GM21576 (cell line): ENCODE results near the gene ITGA4.

ENCODE experiments used
- ATAC-seq: cut with Tn5 transposase; IDR thresholded peaks from one replicate; pipeline ENCODE4 v1.9.1; 2021; ENCODE audit warnings: mild to moderate bottlenecking, moderate library complexity; ENCODE audit not compliant: unreplicated experiment

Gene ITGA4

DNA sequence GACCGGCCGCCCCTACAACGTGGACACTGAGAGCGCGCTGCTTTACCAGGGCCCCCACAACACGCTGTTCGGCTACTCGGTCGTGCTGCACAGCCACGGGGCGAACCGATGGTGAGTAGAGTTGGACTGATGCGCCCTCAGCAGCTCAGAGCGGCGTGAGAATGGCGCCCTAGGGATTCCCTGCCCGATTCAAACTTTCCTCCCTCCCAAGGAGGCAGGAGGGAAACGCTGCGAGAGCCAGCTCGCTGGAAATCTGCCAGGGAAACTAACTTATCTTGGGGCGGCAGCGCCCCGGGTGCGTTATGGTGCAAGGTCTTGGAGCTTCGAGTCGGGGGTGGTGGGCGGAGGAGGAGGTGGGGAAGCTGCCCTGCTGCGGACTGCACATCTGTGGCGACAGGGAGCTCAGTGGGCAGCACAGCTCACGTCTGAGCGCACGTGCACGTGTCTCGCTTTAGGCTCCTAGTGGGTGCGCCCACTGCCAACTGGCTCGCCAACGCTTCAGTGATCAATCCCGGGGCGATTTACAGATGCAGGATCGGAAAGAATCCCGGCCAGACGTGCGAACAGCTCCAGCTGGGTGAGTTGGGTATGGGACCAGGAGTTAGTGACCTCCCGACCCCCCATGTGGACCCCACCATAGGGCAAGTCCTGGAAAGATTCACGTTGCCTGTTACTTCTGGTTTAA is 697 bp downstream of the ITGA4 start:
- peak; percentile 15 for ATAC-seq

DNA sequence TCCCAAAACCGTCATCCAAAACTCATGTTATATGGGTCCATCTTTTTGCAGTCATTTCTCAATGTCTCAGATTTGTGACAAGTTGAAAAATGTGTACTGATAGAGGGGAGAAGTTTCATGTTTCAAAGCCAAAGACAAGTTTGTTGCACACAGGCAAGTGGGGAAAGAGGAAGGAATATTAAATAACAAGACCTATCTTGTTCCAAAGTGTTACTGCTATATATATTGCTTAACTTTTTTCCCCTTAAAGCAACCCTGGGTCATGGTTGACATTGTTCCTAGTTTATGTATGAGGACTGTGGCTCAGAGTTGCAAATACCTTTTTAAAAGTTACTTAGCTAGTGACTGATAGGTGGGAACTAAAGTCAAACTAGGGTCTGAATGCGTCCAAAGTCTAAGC is 1.7 kb downstream of the ITGA4 start:
- ATAC-seq: no peak

DNA sequence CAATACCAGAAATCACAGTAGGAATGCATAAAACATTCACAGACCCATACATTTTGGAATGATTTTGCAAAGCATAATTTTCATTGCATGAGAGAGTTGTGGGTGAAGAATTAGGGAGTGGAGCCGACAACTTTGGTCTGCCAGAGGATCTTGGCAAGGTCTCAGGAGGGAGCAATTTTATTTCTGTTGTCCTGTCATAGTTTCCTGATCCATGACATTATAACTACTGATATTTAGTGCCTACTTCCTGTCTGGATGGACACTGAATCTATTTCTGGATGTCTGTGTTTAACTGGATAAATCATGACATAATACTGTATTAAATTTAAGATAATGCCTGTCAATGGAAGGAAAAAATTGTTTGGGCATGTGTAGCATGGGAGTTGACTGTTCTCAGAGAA is 2.4 kb downstream of the ITGA4 start:
- ATAC-seq: no peak

DNA sequence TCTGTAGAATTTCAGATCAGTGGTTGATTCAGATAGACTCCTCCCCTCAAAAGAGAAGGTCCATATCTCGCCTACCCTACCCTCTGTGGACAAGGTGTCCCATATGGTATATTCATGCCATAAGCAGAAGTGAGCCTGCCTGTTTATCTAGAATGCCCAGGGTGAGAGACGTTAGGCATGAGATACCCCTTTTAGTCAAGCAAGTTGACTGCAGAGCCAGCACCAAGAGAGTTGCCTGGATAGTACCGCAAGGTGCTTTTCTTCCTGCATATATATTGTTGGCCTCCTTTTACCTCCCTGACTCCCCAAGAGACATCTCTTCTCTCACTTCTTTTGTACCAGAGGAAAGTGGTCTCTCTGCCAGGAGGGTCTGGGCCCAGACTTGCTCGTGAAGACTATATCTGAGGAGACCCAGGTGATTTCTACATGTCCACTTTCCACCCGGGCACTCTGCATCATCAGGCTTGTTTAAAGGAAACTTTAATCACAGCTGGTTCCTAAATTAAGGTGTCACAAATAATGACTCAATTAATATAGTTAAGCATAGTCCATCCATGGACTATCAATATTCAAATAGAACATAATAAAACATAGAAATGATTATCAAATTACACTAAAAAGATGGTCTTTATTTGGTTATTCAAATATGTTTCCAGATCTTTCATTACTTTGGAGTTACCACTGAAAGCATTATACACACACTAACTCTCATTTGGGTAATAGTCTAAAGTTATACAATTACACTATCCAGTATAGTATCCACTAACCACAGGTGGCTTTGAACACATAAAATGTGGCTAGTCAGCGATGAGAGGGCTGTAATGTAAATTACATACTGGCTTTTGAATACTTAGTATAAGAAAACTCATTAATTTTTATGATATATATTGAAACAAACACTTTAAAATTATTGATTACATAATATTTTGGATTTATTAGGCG is 4.1 kb downstream of the ITGA4 start:
- no peak for ATAC-seq

DNA sequence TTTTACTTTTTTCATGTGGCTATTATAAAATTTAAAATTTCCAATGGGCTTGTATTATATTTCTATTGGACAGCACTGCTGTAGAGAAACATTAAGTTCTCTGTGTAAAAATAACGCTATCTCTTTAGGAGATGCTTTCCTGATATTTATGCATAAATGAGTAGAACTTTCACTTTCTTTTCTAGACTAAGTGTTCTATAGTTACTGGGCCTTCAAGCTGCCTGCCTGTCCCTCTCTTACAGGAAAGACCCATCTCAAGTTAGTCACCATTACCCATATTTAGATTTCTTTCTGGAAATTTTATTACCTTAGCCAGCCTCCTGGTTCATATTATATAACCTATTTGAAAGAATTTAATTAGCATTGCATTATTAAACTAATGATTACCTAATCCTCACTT is 4.8 kb downstream of the ITGA4 start:
- ATAC-seq: peak; percentile 33

DNA sequence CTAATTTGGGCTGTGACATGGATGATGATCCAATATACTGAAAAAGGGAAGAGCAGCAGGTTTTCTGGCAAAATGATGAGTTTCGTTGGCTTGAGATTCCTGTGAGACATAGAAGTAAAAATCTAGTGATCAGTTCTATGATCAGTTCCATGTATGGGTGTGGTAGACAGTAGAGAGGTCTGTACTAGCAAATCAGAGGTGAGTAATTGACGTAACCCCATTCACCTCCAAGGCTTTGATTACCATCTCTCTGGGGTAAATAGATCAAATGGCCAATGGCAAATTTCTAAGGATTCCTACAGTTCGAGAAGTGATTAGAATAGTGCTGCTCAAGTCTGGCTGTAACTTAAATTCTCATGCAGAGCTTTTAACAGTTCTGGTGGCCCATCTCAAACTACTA is 6.4 kb downstream of the ITGA4 start:
- no peak for ATAC-seq

DNA sequence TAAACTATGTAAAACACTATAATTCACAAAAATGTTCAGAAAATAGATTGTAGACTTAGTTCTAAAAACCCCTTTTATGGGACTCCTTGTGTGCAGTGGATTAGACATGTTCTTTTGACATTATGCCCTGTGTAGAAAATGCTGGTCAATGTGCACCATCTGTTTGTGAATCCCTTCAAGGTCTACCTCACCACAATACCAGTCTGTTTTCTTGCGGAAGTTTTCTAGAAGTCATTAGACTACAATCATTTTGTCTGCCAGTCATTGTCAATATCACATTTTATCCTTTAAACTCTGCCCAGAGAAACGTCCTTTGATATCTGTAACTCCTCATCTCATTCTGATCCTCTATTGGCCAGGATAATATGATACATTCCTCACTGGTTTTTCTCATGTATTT is 7.8 kb downstream of the ITGA4 start:
- ATAC-seq: no peak

DNA sequence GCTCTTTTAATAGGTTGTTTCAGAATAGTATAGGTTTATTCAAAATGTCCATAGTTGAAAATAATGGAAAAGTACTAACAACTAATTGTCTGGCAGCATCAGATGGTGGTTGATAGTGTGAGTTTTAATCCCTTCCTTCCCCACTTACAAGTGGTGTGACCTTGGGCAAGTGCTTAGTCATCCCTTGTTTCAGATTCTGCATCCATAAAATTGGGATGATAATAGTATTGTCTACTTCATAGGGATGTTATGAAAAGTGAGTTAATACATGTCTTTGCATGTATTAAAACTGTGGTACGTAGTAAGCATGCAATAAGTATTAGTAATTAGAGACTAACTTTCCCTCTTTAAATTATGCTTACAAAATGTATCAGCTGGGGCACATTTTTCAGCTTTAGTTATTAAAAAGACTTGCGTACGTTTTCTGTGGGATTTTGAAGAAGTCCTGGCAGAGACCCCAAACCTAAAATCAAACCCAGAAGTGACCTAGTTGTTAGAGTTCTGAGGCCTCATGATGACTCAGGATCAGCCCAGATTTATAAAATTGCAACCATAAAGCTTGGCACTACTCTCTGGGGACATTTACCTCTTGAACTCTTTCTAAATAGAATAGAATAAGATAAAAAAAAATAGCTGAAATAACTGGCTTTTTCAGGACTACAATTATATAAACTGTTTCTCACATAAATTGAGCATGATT is 8.6 kb downstream of the ITGA4 start:
- ATAC-seq: no peak

DNA sequence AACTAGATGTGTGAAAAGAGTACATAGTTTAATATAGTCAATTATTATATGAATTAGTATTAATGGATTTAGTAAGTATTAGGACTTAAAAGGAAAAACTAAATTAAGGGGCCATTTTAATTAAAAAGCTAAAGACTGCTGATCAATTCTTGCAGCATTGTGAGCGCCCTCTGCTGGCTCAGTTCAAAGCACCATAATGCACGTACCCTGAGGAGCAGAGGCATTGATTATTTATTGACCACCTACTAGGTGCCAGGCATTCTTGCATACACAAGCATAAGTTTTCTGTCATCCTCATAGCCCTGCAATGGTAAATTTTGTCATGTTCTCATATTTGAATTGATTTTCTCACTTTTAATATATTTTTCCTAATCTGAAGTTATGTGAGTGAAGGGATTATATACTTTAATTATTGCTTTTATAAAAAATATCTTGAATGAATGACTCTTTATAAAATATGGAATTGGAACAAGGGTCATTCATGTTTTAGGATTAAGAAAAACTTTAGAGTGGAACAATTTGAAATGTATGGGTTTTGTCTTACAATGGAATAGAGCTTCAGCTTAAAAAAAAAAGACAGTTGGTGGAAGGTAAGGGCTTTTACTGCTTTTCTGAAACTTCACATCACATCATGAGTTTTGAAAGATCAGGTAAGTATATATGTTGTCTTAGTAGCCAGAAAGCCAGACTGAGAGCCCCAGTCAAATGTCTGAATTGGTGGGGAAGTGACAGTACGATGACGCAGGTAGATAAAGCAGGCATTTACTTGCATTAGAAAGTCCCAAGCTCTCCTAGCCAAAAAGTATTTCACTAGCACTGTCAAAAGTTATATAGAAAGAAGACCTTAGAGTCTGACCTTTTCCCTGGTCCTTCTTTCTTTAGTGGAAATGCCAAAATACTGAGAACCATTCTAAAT is 9.7 kb downstream of the ITGA4 start:
- ATAC-seq: peak; percentile 38

DNA sequence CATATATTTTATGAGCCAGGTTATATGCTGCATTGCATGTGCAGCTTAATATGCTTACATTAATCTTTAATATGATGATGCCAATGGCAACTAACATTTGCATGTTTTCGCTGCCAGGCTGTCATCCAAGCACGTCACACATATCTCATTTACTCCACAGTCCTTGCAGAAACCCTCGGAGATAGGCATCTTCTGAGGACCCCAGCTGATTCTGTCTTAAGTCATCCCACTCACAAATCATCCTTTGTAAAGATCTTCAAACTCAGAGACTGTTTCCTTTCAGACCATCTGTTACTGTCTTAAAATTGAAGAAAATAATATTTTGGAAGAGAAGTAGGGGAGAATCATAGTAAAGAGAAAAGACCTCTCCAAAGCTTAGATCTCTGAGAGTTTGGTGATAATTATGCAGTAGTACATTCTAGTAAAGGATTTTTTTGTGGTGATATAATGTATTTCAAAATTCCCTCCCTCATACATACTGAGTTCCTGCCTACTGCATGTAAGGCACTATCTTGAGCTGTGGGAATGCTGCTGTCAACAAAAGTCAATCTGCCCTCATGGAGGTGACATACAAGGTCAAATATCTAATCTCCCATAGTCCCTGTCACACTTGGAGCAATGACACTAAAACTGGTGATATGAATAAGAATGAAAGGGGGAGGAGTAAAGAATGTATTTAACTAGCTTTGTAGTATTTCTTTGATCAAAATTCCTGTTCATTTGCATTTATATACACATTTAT is 11.0 kb downstream of the ITGA4 start:
- ATAC-seq: no peak

DNA sequence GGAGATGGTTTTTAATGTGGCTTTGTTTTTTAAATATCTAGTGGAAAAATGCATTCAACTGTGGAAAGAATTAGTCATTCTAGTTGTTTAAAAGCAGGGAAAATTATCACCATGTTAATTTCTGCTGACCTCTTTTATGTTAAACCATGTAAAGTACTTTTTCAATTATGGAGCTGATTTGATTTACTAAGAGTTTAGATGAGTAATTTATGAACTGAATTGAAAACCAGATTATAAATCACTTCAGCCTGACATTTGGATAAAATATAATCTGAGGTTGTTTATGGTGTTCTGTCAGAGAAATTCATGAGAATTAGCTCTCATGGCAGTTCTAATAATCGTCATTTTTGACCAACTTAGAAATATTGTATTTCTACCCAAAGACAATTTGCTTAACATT is 11.6 kb downstream of the ITGA4 start:
- ATAC-seq: no peak

DNA sequence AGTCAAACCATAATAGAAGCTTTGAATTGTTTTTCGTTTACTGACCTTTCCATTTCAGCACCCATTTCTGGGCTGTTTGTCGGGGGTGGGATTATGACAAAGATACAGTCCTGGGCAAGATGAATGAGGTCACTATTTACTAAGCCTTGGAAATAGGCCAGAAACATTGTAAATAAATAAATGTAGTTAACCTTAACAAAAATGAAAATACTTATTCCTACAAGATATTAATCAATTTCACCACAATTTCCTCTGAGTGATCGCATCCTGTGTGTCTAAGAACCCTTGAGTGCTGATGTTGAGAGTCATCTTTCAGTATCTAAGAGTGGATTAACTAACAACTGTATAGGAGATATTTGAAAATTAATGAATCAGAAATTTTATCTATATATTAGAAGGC is 14.0 kb downstream of the ITGA4 start:
- no peak for ATAC-seq

DNA sequence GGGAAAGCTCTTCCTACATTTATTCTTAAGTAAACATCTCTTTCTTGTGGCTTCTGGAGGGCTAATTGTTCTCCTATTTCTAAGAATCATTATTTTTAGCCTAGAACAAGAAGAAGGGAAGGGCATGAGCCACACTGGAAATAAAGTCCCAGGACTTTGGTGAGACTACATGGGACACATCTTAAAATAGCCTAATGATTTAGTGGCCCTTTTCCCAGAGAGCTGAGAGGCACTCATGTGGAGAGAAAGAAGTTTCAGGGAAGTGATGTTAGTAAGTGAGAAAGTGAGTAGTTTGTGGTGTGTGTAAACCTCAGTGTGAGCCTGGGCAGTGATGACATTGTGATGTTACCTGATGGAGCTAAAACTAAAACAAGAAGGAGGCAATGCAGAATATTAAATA is 14.6 kb downstream of the ITGA4 start:
- ATAC-seq: no peak

DNA sequence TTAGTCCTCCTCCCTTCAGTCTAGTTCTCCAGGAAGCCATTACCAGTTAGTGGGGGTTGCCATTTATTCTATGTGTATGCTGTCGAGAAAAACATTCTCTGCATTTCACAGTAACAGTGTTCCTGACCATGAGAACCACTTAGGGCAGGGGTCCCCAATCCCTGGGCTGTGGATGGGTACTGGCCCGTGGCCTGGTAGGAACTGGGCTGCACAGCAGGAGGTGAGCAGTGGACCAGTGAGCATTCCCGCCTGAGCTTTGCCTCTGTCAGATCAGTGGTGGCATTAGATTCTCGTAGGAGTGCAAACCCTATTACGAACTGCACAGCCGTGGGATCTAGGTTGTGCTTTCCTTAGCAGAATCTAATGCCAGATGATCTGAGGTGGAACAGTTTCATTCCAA is 15.8 kb downstream of the ITGA4 start:
- ATAC-seq: no peak

DNA sequence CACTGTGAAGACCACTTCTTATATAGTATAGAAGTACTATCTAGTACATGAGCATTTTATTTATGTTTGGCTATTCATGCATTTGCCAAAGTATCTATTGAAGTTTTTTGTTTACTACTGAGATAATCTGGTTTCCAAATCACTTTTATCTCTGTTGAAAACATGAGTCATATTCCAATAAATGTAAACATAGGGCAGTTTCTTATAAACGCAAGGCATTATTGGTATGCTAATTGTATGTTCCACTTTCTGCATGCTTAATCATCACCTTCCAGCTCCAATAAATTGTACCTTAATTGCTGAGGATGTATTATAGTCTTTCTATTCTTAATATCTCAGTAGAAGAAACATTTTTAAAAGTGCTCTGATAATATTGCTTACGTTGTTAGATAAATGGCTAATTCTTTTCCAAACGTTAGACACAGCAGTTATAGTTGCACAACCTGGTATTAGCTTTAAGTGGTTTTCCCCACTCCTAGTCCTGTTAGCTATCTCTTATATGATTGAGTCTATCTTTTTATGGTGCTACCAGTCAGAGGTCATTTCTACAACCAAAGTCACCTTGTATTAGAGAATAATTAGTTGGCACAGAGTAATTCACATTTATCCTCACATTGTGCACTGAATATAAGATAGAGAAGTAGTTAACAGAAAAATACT is 17.2 kb downstream of the ITGA4 start:
- ATAC-seq: no peak

DNA sequence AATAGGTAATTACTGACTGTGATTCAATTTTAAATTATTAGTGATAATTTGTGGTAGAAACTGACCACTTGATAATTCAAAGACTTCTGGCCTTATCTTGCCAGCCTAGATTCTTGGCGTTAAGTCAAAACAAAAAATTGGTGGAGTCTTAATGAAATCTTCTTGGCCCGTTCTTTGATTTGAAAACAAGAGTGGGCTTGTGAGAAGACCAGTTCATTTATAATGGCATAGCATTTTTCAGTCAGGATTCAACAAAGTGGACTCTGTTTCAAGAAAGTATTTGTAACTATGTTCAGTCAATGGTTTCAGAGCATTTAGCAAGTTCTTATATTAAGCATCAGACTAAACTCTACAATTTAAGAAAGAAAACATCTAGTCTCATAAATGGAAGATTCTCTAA is 26.0 kb downstream of the ITGA4 start:
- no peak for ATAC-seq

DNA sequence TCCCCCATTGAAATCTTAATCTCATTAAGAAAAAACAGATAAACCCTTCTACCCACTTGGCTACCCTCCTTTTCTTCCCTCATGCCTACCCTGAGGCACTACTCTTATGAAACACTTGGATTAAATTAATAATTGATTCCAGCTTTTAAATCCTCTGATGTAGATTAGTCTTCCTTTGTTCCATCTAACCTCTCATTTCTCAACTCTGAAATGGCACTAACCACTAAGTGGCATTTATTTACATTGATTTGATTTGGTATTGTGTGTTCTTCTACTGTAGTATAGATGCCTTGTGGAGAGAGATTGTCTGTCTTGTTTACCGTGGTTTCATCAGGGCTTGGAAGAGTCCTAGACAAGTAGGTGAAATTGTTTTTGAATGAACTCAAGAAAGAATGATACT is 26.7 kb downstream of the ITGA4 start:
- no peak for ATAC-seq

DNA sequence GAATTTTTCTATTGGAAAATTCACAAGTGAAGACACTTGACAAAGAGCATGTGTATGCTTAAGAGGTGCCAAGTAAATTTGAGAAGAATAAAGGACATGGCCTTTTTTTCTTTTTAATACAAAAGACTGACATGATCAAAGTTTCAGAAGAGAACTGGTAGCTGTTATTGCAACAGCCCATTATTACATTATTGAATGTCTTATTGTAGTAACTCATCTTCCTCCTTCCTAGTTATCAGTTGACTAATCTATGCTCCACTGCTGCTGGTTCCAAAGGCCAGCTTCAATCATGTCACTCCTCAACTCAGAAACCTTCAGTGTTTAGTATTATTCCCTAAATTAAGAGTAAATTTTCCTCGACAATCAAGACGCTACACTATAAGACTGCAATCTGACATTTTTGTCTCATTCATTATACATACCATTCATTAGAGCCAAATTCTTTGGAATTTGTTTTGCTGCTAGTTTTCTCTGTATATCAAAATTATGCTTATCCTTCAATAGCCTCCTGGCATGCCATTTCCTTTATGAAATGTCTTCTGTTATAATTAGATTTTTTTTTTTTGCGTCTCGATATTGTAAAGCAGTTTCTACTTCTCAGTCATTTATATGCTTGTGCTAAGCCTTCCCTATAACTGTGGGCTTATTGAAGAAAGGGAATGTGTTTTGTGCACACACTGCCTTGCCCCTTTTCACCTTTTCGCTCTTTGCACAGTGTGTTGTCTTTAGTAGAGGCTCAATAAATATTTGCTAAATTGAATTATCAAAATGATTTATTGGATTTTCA is 27.9 kb downstream of the ITGA4 start:
- ATAC-seq: no peak

DNA sequence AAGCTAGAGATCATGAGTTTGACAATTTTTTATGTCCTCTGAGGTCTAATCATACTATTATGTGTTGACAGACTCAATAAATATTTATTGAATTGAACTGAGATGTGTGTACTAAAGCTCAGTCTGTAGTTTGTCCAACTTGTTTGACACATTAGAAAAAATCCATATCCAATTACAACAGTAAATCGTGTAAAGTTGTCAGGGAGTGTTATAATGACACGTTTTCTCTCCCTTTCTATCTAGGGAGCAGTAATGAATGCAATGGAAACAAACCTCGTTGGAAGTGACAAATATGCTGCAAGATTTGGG is 28.4 kb downstream of the ITGA4 start:
- ATAC-seq: no peak
